ENCODE data around the gene HNRNPLL.

Gene HNRNPLL

GRCh38 chr2:38583994-38584393 is 18.7 kb downstream of the HNRNPLL start:
- no peak overlapping the region for H3K4me3 ChIP-seq (ENCODE audit: low read depth, low read length)
- no peak for TF ChIP-seq CTCF (IDR thresholded peaks at IDR 0.05; ENCODE audit: low read depth, low read length, missing control alignments)
- no peak for DNase-seq (ENCODE audit: low read depth)

- DNase-seq (ENCODE audit: low read depth): no peak
- no peak overlapping the region for H3K4me3 ChIP-seq (ENCODE audit: low read depth, low read length)
- no peak for TF ChIP-seq CTCF (IDR thresholded peaks at IDR 0.05; ENCODE audit: low read depth, low read length, missing control alignments)
Observed at GRCh38 chr2:38583524-38583923, 19.2 kb downstream of the HNRNPLL start.

GRCh38 chr2:38581193-38582147 is 21.3 kb downstream of the HNRNPLL start:
- H3K4me3 ChIP-seq (ENCODE audit: low read depth, low read length): no peak overlapping the region
- peak; percentile 62 for DNase-seq (ENCODE audit: low read depth)
- peak; percentile 47 for TF ChIP-seq CTCF (IDR thresholded peaks at IDR 0.05; ENCODE audit: low read depth, low read length, missing control alignments)

GRCh38 chr2:38580115-38580636 is 22.6 kb downstream of the HNRNPLL start:
- no peak for DNase-seq (ENCODE audit: low read depth)
- no peak overlapping the region for H3K4me3 ChIP-seq (ENCODE audit: low read depth, low read length)
- TF ChIP-seq CTCF (IDR thresholded peaks at IDR 0.05; ENCODE audit: low read depth, low read length, missing control alignments): no peak

- DNase-seq (ENCODE audit: low read depth): no peak
Observed at GRCh38 chr2:38578832-38579231, 23.9 kb downstream of the HNRNPLL start.

GRCh38 chr2:38574278-38574677 is 28.4 kb downstream of the HNRNPLL start:
- no peak for DNase-seq (ENCODE audit: low read depth)
- H3K4me3 ChIP-seq (ENCODE audit: low read depth, low read length): no peak overlapping the region
- no peak for TF ChIP-seq CTCF (IDR thresholded peaks at IDR 0.05; ENCODE audit: low read depth, low read length, missing control alignments)

More at GRCh38 chr2:38578832-38579231, 23.9 kb downstream of the HNRNPLL start:
- H3K4me3 ChIP-seq (ENCODE audit: low read depth, low read length): no peak overlapping the region
- TF ChIP-seq CTCF (IDR thresholded peaks at IDR 0.05; ENCODE audit: low read depth, low read length, missing control alignments): no peak
